Measurements from ENCODE around the gene KAT2B. TPM values are rescaled to one million over a fixed set of nuclear protein-coding genes. Genes with fewer than 3 reads are reported as not detected.

KAT2B gene
- total and polyA plus RNA-seq, 2 of the 8 experiments (the other 6 are each of a cell fraction or from before 2014, with no cell fraction given): 0.24 to 0.91 TPM

DNA sequence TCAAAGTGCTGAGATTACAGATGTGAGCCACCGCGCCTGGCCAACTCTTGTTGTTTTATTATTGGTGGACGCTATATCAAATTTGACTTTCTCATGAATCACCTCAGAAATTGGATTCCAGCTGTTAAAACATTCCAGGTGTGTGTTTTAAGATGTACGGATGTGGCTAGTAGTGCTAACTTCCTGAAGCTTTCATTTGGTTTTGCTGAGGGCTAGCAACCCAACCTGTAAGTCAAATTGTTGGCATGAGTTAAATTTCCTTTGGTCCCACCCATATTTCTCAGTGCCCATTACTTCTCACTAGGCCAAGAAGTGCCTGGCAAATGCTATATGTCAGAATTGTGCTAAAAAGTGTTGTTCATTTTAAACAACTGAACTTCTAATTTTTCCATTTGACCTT, 13.1 kb upstream of the KAT2B start:
- H3K14ac ChIP-seq (ENCODE audit: insufficient read length): no peak overlapping the region
- no peaks in the 10 kb centered on the region for H3K9me3 ChIP-seq (ENCODE audit: insufficient read depth in 2 of 2, low read depth in 1 of 2, low read length in 1 of 2)
- H3K27me3 ChIP-seq (replicated peaks in 1 of 4; ENCODE audit: control insufficient read depth in 3 of 4, extremely low read depth in 1 of 4, insufficient read depth in 3 of 4, low read length in 3 of 4): no peaks in the 10 kb centered on the region
- WGBS, 2 experiments (ENCODE audit: extremely low coverage in 1 of 2, insufficient coverage in 1 of 2, insufficient read length in 1 of 2, insufficient replicate concordance in 2 of 2, low coverage in 1 of 2, low lambda C conversion rate in 2 of 2, missing lambda C conversion rate in 1 of 2): 90% methylated on average over 4 of the region's 4 CpGs; no CpG with 5 or more reads in 1 of the 2 experiments
- no peak overlapping the region for H4K8ac ChIP-seq (ENCODE audit: extremely low read depth, insufficient read depth, low read length)
- ChIA-PET POLR2A (ENCODE audit: partially characterized antibody) (interaction anchor here (0.8 kb wide), 1 partner anchor 42 kb away, joined by 3 read pairs; no protein-coding TSS in a partner anchor), CTCF (ENCODE audit: partially characterized antibody) (interaction anchor here (0.6 kb wide), 1 partner anchor 567 kb away, joined by 3 read pairs; no protein-coding TSS in a partner anchor)
- no peak overlapping the region for H3K4me3 ChIP-seq (ENCODE audit: extremely low read depth in 1 of 4, insufficient read depth in 2 of 4, low read depth in 3 of 4, low read length in 4 of 4)
- no peak for TF ChIP-seq SRF (IDR thresholded peaks at IDR 0.05; ENCODE audit: low read depth, low read length)
- TF ChIP-seq, protein P1, sequence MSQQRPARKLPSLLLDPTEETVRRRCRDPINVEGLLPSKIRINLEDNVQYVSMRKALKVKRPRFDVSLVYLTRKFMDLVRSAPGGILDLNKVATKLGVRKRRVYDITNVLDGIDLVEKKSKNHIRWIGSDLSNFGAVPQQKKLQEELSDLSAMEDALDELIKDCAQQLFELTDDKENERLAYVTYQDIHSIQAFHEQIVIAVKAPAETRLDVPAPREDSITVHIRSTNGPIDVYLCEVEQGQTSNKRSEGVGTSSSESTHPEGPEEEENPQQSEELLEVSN (IDR thresholded peaks at IDR 0.05): no peak
- no peak for TF ChIP-seq GTF2F1 (IDR thresholded peaks at IDR 0.05; ENCODE audit: borderline replicate concordance, low read depth, low read length)
- TF ChIP-seq, protein P2, sequence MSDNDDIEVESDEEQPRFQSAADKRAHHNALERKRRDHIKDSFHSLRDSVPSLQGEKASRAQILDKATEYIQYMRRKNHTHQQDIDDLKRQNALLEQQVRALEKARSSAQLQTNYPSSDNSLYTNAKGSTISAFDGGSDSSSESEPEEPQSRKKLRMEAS (IDR thresholded peaks at IDR 0.05): no peak
- no peak overlapping the region for H2BK120ac ChIP-seq (replicated peaks; ENCODE audit: low read depth, low read length)
- H2BK12ac ChIP-seq (ENCODE audit: low read depth, low read length): no peak overlapping the region
- H3K79me1 ChIP-seq (ENCODE audit: low read depth, low read length): no peaks in the 10 kb centered on the region
- no peak overlapping the region for H2BK15ac ChIP-seq (ENCODE audit: low read length)
- H4K20me1 ChIP-seq (replicated peaks in 1 of 2; ENCODE audit: control insufficient read depth in 1 of 2, insufficient read depth in 2 of 2, low read length in 2 of 2): no peaks in the 10 kb centered on the region
- no peak overlapping the region for H4K91ac ChIP-seq (replicated peaks; ENCODE audit: insufficient read length, low read length)
- no peak overlapping the region for H3K27ac ChIP-seq (ENCODE audit: low read depth, low read length)
- no peak overlapping the region for H4K5ac ChIP-seq (ENCODE audit: insufficient read length, low read depth, low read length)
- H3K36me3 ChIP-seq (ENCODE audit: control insufficient read depth in 2 of 4, insufficient read depth in 4 of 4, low read length in 3 of 4): no peaks in the 10 kb centered on the region
- H3K4ac ChIP-seq (replicated peaks; ENCODE audit: insufficient read length, low read depth, low read length): no peak overlapping the region
- H3K18ac ChIP-seq (ENCODE audit: extremely low read depth, low read length): no peak overlapping the region
- no peak overlapping the region for H3K9ac ChIP-seq (replicated peaks in 1 of 4; ENCODE audit: extremely low read depth in 1 of 4, low read depth in 3 of 4, low read length in 3 of 4)
- no peak overlapping the region for H2AFZ ChIP-seq (ENCODE audit: low read length)
- H2BK5ac ChIP-seq (ENCODE audit: low read depth, low read length): no peak overlapping the region
- no peaks in the 10 kb centered on the region for H3K79me2 ChIP-seq (ENCODE audit: control insufficient read depth in 1 of 2, insufficient read depth in 2 of 2, low read length in 2 of 2)
- H3K23ac ChIP-seq (ENCODE audit: insufficient read length): no peak overlapping the region
- H3K56ac ChIP-seq (replicated peaks; ENCODE audit: insufficient read length, low read depth, low read length): no peak overlapping the region
- no peaks in the 10 kb centered on the region for H3K4me1 ChIP-seq (replicated peaks in 1 of 4; ENCODE audit: control insufficient read depth in 3 of 4, insufficient read depth in 4 of 4, low read length in 3 of 4)
- DNase-seq (ENCODE audit: low read depth in 1 of 2, low spot score in 2 of 2) (no peak), FAIRE-seq (no peak)
- no peaks in the 10 kb centered on the region for H3K23me2 ChIP-seq (ENCODE audit: low read depth, low read length)
- H2AK5ac ChIP-seq (ENCODE audit: low read depth, low read length): no peak overlapping the region
- no peak overlapping the region for H3K4me2 ChIP-seq (ENCODE audit: insufficient read depth in 1 of 2, low read depth in 2 of 2, low read length in 2 of 2)
- no peak overlapping the region for H2BK20ac ChIP-seq (ENCODE audit: low read length)
